Measurements from ENCODE around the gene PKIG. TPM values are rescaled to one million over a fixed set of nuclear protein-coding genes. Genes with fewer than 3 reads are reported as not detected.

PKIG gene
- total and polyA plus RNA-seq, 9 donors: 40.5 to 53.3 (median 45.4) TPM

DNA sequence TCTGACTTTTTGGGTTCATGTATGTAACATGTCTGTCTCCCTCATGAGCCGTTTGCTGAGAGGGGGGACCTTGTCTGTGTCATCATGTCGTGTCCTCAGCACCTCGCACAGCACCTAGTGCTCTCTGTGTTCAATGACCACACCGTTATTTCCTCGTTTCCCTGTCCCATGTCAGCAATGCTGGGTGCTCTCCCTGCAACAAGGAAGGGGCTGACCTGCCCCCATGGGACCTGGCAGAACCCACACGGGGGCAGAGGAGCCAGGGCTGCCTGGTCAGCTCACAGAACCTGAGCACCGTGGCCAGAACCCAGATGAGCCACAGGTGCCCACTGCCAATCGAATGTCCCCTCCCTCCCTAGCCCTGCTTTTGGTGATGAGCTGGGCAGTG is 61.8 kb downstream of the PKIG start:
- Histone ChIP-seq H3K27me3 (ENCODE audit: control insufficient read depth, insufficient read depth, low read length) (no peaks in the 10 kb centered on the region), H3K4me3 (ENCODE audit: low read length) (no peak overlapping the region), H3K9me3 (replicated peaks; ENCODE audit: control insufficient read depth, low read depth, low read length) (peaks cover 3% of the 10 kb centered on the region), H3K36me3 (ENCODE audit: control insufficient read depth, insufficient read depth, low read length) (no peaks in the 10 kb centered on the region), H3K27ac (ENCODE audit: low read length) (peak overlapping the region; percentile 80), H3K4me1 (ENCODE audit: control insufficient read depth, insufficient read depth, low read length) (peaks cover 37% of the 10 kb centered on the region)
- no peak for DNase-seq
- WGBS (ENCODE audit: insufficient coverage): 61% methylated on average over 7 of the region's 8 CpGs

DNA sequence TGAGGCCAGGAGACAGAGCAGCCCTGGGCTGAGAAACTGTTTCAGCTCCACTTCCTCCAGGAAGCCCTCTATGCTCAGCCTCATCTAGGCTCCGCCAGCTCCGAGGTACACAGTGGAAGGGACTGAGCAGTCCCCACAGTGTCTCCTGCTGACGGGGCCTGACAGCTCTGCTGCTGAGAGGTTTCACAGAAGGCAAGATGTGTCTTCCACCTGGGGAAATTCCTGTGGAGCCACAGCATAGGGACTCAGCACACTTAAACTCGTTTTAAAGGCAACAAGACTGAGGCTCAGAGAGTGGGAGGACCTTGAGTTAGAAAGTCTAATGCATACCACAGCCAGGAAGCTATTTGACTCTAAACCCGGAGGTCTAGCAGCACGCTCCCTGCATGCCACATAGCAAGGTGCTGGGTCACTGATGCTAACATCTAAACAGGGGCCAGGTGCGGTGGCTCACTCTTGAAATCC is 62.3 kb downstream of the PKIG start:
- Histone ChIP-seq H3K9me3 (replicated peaks; ENCODE audit: control insufficient read depth, low read depth, low read length) (peaks cover 3% of the 10 kb centered on the region), H3K36me3 (ENCODE audit: control insufficient read depth, insufficient read depth, low read length) (no peaks in the 10 kb centered on the region), H3K4me1 (ENCODE audit: control insufficient read depth, insufficient read depth, low read length) (peaks cover 37% of the 10 kb centered on the region), H3K4me3 (ENCODE audit: low read length) (no peak overlapping the region), H3K27ac (ENCODE audit: low read length) (peak overlapping the region; percentile 80), H3K27me3 (ENCODE audit: control insufficient read depth, insufficient read depth, low read length) (no peaks in the 10 kb centered on the region)
- WGBS (ENCODE audit: insufficient coverage): 75% methylated on average over 7 of the region's 7 CpGs
- DNase-seq: no peak

DNA sequence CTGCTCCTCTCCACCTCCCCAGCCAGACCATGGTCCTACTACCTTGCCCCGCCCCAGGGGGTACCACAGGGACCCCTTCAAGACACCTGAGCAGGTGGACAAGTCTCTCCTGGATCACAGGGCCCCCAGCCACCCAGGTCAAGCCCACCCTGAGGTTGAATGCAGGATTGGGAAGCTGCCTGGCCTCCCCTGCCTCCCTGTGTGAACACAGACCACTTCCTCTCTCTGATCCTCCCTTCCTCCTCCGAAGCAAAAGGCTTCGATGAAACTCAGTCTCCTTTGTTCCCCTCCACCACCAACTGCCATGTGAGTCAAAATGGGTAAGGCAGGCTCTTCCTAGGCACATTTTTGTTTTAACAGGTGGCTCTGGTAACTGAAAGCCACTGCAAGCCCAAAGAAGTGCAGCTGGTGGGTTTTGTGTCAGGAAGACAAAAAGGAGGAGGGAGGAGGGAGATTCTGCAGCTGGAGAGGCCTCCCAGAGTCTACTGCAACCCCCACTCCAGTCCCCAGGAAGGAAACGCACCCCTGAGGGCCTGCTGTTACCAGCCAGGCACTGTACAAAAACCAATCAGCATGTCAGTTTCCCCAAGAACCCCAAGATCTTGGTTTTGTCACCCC is 63.8 kb downstream of the PKIG start:
- peaks cover 44% of the 10 kb centered on the region for H3K4me1 ChIP-seq (ENCODE audit: control insufficient read depth, insufficient read depth, low read length)
- no peak overlapping the region for H3K4me3 ChIP-seq (ENCODE audit: low read length)
- 71% methylated on average over 1 of the region's 4 CpGs for WGBS (ENCODE audit: insufficient coverage)
- peak overlapping the region; percentile 51 for H3K27ac ChIP-seq (ENCODE audit: low read length)
- H3K9me3 ChIP-seq (replicated peaks; ENCODE audit: control insufficient read depth, low read depth, low read length): no peaks in the 10 kb centered on the region
- peak; percentile 59 for DNase-seq
- H3K36me3 ChIP-seq (ENCODE audit: control insufficient read depth, insufficient read depth, low read length): no peaks in the 10 kb centered on the region
- H3K27me3 ChIP-seq (ENCODE audit: control insufficient read depth, insufficient read depth, low read length): no peaks in the 10 kb centered on the region

DNA sequence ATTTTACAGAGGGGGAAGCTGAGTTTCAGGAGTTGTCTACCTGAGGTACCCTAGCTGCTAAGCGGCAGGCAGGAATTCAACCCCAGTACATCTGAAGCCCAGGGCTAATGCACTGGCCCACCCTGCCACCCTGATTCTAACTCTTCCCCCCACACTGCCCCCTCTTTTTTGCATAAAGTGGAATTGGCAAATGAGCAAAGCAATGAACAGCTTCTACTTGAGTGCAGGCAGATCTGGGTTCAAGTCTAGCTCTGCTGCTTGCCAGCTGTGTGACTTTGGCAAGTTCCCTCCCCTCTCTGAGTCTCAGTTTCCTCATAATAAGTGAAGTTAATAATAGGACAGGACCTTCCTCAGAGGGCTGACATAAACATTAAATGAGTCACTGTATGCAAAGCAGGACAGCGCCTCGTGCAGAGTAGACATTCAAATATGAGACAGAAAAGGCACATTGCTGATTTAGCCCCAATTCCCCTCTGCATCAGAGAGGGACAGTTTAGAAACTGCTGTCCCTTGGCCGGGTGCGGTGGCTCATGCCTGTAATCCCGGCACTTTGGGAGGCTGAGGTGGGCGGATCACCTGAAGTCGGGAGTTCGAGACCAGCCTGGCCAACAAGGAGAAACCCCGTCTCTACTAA is 64.4 kb downstream of the PKIG start:
- WGBS (ENCODE audit: insufficient coverage): 59% methylated on average over 6 of the region's 10 CpGs
- Histone ChIP-seq H3K27me3 (ENCODE audit: control insufficient read depth, insufficient read depth, low read length) (no peaks in the 10 kb centered on the region), H3K27ac (ENCODE audit: low read length) (peak overlapping the region; percentile 51), H3K4me3 (ENCODE audit: low read length) (no peak overlapping the region), H3K4me1 (ENCODE audit: control insufficient read depth, insufficient read depth, low read length) (peaks cover 44% of the 10 kb centered on the region), H3K9me3 (replicated peaks; ENCODE audit: control insufficient read depth, low read depth, low read length) (no peaks in the 10 kb centered on the region), H3K36me3 (ENCODE audit: control insufficient read depth, insufficient read depth, low read length) (no peaks in the 10 kb centered on the region)
- peak; percentile 47 for DNase-seq

DNA sequence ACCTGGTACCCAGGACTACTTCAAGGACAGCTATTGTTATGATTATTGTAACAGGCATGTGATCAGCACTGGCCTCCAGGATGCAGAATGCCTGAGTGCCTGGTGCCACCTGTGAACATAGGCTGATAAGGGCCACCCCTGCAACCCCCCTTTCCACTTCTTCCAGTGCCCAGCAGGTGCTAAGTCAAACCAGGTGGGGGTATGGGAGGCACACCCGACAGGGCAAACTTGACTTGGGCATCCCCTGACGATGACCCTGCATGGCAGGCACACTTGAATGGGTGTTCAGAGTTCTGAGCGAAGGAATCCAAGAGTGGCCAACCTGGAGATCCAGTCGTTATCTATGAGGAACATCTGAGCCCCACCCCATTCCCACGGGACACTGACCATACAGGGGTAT is 65.7 kb downstream of the PKIG start:
- no peak for DNase-seq
- Histone ChIP-seq H3K9me3 (replicated peaks; ENCODE audit: control insufficient read depth, low read depth, low read length) (no peaks in the 10 kb centered on the region), H3K27ac (ENCODE audit: low read length) (no peak overlapping the region), H3K27me3 (ENCODE audit: control insufficient read depth, insufficient read depth, low read length) (peaks cover 4% of the 10 kb centered on the region), H3K4me1 (ENCODE audit: control insufficient read depth, insufficient read depth, low read length) (peaks cover 38% of the 10 kb centered on the region), H3K4me3 (ENCODE audit: low read length) (no peak overlapping the region), H3K36me3 (ENCODE audit: control insufficient read depth, insufficient read depth, low read length) (no peaks in the 10 kb centered on the region)
- 40% methylated on average over 1 of the region's 5 CpGs for WGBS (ENCODE audit: insufficient coverage)

DNA sequence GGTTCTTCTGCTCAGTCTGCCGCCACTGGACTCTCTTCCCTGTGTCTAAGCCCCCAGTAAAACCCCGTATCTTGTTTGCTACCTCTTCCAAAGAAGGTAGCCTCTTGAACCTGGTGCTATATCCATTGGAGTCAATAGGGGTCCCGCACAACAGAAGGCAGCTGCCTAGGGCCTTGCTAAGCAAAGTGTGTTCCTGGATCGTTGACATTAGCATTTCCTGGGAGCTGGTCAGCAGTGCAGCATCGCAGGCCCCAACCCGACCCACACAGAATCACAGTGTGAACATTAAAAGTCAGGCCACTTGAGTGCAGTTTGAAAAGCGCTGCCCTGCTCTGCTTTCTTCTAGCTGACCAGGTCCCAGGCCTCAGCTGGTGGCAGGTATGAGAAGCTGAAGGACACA is 66.2 kb downstream of the PKIG start:
- Histone ChIP-seq H3K27ac (ENCODE audit: low read length) (no peak overlapping the region), H3K4me3 (ENCODE audit: low read length) (no peak overlapping the region), H3K4me1 (ENCODE audit: control insufficient read depth, insufficient read depth, low read length) (peaks cover 38% of the 10 kb centered on the region)

DNA sequence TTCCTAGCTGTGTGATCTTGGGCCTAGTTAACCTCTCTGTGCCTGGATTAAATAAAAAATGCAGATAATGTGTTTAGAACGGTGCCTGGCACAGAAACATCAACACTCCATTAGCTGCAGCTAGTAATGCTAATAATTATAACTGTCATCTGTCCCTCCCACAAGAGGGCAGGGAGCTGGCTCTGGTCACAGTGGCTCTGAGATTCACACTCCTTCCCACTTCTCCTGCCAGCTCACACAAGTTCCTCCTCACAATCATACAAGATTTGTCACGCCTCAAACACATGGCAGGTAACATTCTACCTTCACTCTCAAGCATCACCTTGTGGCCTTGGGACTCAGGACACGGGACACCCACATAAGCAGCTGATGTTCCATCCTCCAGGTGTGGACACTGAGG is 66.7 kb downstream of the PKIG start:
- Histone ChIP-seq H3K9me3 (replicated peaks; ENCODE audit: control insufficient read depth, low read depth, low read length) (no peaks in the 10 kb centered on the region), H3K27me3 (ENCODE audit: control insufficient read depth, insufficient read depth, low read length) (peaks cover 10% of the 10 kb centered on the region), H3K27ac (ENCODE audit: low read length) (no peak overlapping the region), H3K36me3 (ENCODE audit: control insufficient read depth, insufficient read depth, low read length) (no peaks in the 10 kb centered on the region), H3K4me1 (ENCODE audit: control insufficient read depth, insufficient read depth, low read length) (peaks cover 32% of the 10 kb centered on the region), H3K4me3 (ENCODE audit: low read length) (no peak overlapping the region)
- no CpG with 5 or more reads among the region's 3 CpGs for WGBS (ENCODE audit: insufficient coverage)
- no peak for DNase-seq

More for the DNA sequence above, 66.2 kb downstream of the PKIG start:
- H3K36me3 ChIP-seq (ENCODE audit: control insufficient read depth, insufficient read depth, low read length): no peaks in the 10 kb centered on the region
- peaks cover 9% of the 10 kb centered on the region for H3K27me3 ChIP-seq (ENCODE audit: control insufficient read depth, insufficient read depth, low read length)
- no peaks in the 10 kb centered on the region for H3K9me3 ChIP-seq (replicated peaks; ENCODE audit: control insufficient read depth, low read depth, low read length)
- 63% methylated on average over 7 of the region's 7 CpGs for WGBS (ENCODE audit: insufficient coverage)
- no peak for DNase-seq

DNA sequence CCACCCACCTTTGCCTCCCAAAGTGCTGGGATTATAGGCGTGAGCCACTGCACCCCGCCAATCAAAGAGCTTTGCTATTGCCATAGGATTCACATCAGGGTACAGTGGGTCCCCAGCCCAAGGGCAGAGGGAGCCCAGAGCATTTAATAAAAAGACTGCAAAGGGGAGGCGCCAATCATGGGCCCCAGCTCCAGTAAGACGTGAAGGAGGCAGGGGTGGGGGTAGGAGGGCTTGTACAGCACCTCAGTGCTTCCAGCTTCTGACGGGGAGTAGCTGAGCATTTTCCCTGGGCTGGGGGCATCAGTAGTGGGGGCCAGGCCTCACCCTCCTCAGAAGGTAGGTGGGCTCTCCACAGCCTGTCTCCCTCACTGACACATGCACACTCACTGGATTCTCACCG is 67.6 kb downstream of the PKIG start:
- H3K9me3 ChIP-seq (replicated peaks; ENCODE audit: control insufficient read depth, low read depth, low read length): no peaks in the 10 kb centered on the region
- peaks cover 29% of the 10 kb centered on the region for H3K4me1 ChIP-seq (ENCODE audit: control insufficient read depth, insufficient read depth, low read length)
- no peak overlapping the region for H3K27ac ChIP-seq (ENCODE audit: low read length)
- WGBS (ENCODE audit: insufficient coverage): 76% methylated on average over 6 of the region's 6 CpGs
- H3K36me3 ChIP-seq (ENCODE audit: control insufficient read depth, insufficient read depth, low read length): no peaks in the 10 kb centered on the region
- DNase-seq: no peak
- H3K4me3 ChIP-seq (ENCODE audit: low read length): no peak overlapping the region
- H3K27me3 ChIP-seq (ENCODE audit: control insufficient read depth, insufficient read depth, low read length): peaks cover 11% of the 10 kb centered on the region

DNA sequence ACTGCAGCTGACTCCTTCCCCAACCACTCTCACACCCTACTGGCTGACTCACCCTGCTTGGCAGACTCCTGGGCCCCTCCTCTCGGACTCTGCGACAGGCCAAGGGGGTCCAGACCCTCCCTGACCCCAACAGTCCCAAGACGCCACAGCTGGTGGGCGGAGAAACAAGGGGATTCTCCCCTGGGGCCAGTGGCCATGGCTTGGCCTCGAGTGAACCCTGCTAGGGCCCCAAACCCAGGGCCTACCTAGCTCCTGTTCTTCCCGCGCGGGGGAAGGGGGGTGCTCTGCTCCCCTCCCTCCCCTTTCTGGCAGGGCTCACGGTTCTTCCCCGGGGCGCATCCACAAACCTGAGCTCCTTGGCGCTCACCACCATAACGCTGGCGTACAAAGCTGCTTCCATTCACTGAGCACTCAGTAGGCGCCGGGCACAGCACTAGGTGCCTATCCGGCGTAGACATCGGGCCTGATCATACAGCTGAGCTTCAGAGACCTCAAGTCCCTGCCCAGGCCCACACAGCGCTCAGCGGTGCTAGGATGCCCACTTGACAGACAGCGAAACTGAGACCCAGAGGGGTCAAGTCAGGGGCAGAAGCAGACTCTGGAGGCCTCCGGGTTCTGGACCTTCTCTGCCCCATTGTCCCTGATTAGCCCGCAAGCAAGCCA is 68.5 kb downstream of the PKIG start:
- peak; percentile 28 for DNase-seq
- H3K4me3 ChIP-seq (ENCODE audit: low read length): peak overlapping the region; percentile 38
- H3K36me3 ChIP-seq (ENCODE audit: control insufficient read depth, insufficient read depth, low read length): no peaks in the 10 kb centered on the region
- H3K9me3 ChIP-seq (replicated peaks; ENCODE audit: control insufficient read depth, low read depth, low read length): no peaks in the 10 kb centered on the region
- 33% methylated on average over 19 of the region's 24 CpGs for WGBS (ENCODE audit: insufficient coverage)
- H3K27me3 ChIP-seq (ENCODE audit: control insufficient read depth, insufficient read depth, low read length): peaks cover 17% of the 10 kb centered on the region
- H3K27ac ChIP-seq (ENCODE audit: low read length): peak overlapping the region; percentile 29
- peaks cover 26% of the 10 kb centered on the region for H3K4me1 ChIP-seq (ENCODE audit: control insufficient read depth, insufficient read depth, low read length)

DNA sequence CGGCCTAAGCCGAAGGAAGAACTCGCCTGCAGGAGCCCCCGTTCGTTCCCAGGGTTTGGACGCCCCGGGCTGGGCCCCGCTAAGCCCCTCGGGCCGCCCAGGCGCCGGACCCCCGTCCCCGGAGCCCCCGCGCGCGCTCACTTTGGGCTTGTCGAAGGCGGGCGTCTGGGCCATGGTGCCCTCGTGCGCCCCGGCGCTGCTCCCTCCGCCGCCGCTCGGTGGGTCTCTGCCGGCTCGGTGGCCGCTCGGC is 69.0 kb downstream of the PKIG start:
- Histone ChIP-seq H3K9me3 (replicated peaks; ENCODE audit: control insufficient read depth, low read depth, low read length) (no peaks in the 10 kb centered on the region), H3K36me3 (ENCODE audit: control insufficient read depth, insufficient read depth, low read length) (no peaks in the 10 kb centered on the region), H3K27me3 (ENCODE audit: control insufficient read depth, insufficient read depth, low read length) (peaks cover 17% of the 10 kb centered on the region), H3K4me3 (ENCODE audit: low read length) (peak overlapping the region; percentile 38), H3K4me1 (ENCODE audit: control insufficient read depth, insufficient read depth, low read length) (peaks cover 22% of the 10 kb centered on the region), H3K27ac (ENCODE audit: low read length) (no peak overlapping the region)
- DNase-seq: no peak
- WGBS (ENCODE audit: insufficient coverage): under 1% methylated on average over 33 of the region's 33 CpGs

Measured in muscle of leg (tissue), 11 donors.